ENCODE data around the gene ATP6V1C2.
"Not testable (repeated sequence)": the region's sequence is repeated elsewhere in the genome, so short reads cannot be mapped to it uniquely, and the experiment has no call there.

The ATP6V1C2 gene

GRCh38 chr2:10787176-10787968, 65.9 kb downstream of the ATP6V1C2 start:
- DNase-seq, result no peak

- no peak for DNase-seq
Measured at GRCh38 chr2:10788855-10789254, 67.4 kb downstream of the ATP6V1C2 start.

GRCh38 chr2:10790228-10790973, 69.0 kb downstream of the ATP6V1C2 start:
- DNase-seq, result peak; percentile 43

- no peak for DNase-seq
Measured at GRCh38 chr2:10792001-10792634, 70.7 kb downstream of the ATP6V1C2 start.

- no peak for DNase-seq
Measured at GRCh38 chr2:10792660-10793400, 71.4 kb downstream of the ATP6V1C2 start.

GRCh38 chr2:10793816-10794215, 72.4 kb downstream of the ATP6V1C2 start:
- DNase-seq, result no peak

GRCh38 chr2:10794876-10795275, 73.4 kb downstream of the ATP6V1C2 start:
- no peak for DNase-seq

GRCh38 chr2:10795508-10796046, 74.1 kb downstream of the ATP6V1C2 start:
- DNase-seq, result no peak

- DNase-seq, result no peak
Measured at GRCh38 chr2:10796703-10797102, 75.3 kb downstream of the ATP6V1C2 start.

GRCh38 chr2:10798783-10799182, 77.4 kb downstream of the ATP6V1C2 start:
- DNase-seq, result no peak

GRCh38 chr2:10800163-10800562, 78.7 kb downstream of the ATP6V1C2 start:
- no peak for DNase-seq

- no peak for DNase-seq
Measured at GRCh38 chr2:10802657-10803056, 81.2 kb downstream of the ATP6V1C2 start.

GRCh38 chr2:10805990-10806389, 84.6 kb downstream of the ATP6V1C2 start:
- DNase-seq, result not testable (repeated sequence)

GRCh38 chr2:10806543-10806942, 85.1 kb downstream of the ATP6V1C2 start:
- DNase-seq, result no peak

GRCh38 chr2:10810202-10811161, 89.1 kb downstream of the ATP6V1C2 start:
- peak; percentile 26 for DNase-seq

GRCh38 chr2:10811517-10811916, 90.1 kb downstream of the ATP6V1C2 start:
- no peak for DNase-seq

- DNase-seq, result peak; percentile 91
Measured at GRCh38 chr2:10812362-10813162, 91.1 kb downstream of the ATP6V1C2 start, which contains the start of gene PDIA6. Gene PDIA6, minus strand, starts transcription at chr2:10812785. Its CDS starts 89 bp downstream, at chr2:10812696.

- DNase-seq, result peak; percentile 12
Measured at GRCh38 chr2:10813163-10814138, 92.0 kb downstream of the ATP6V1C2 start.

GRCh38 chr2:10814142-10814541, 92.7 kb downstream of the ATP6V1C2 start:
- DNase-seq, result no peak

Data from central memory CD4-positive, alpha-beta T cell (primary cell).